Heart right ventricle (tissue), 16 donors: ENCODE measurements around the gene TMEM200A. TPM values are rescaled to one million over a fixed set of nuclear protein-coding genes. Genes with fewer than 3 reads are reported as not detected.

ENCODE experiments used
- ATAC-seq, 8 donors: fragments of 200-7000 bp; cut with Tn5 transposase; one replicate each; pipeline ENCODE4 v1.9.1; 2020; ENCODE audit warnings: mild to moderate bottlenecking in 8 of 8, moderate library complexity in 8 of 8, moderate number of reproducible peaks in 1 of 8
- DNase-seq, 2 donors: peaks; one replicate each; pipeline ENCODE4 v3.0.0-alpha.2; 2020
- H3K27ac ChIP-seq, 10 donors: fragments of 200-600 bp; sonication (generic) in 2 of 10; one replicate each; pipeline versions ENCODE4 v1.5.0 to v1.8.0; 2020 to 2022; ENCODE audit warnings: mild to moderate bottlenecking in 3 of 10
- H3K27me3 ChIP-seq, 7 donors: fragments of 200-600 bp; one replicate each; pipeline ENCODE4 v1.8.0; 2021 to 2022; ENCODE audit warnings: mild to moderate bottlenecking in 2 of 7
- H3K36me3 ChIP-seq, 9 donors: fragments of 200-600 bp; sonication (generic) in 1 of 9; one replicate each; pipeline versions ENCODE4 v1.5.0 to v1.8.0; 2020 to 2022; ENCODE audit warnings: mild to moderate bottlenecking in 2 of 9
- H3K4me1 ChIP-seq, 9 donors: fragments of 200-600 bp; sonication (generic) in 1 of 9; one replicate each; pipeline versions ENCODE4 v1.5.0 to v1.8.0; 2020 to 2022; ENCODE audit warnings: mild to moderate bottlenecking in 4 of 9
- H3K4me3 ChIP-seq, 10 donors: fragments of 200-600 bp; sonication (generic) in 2 of 10; one replicate each; pipeline versions ENCODE4 v1.5.0 to v1.8.0; 2020 to 2022; ENCODE audit warnings: mild to moderate bottlenecking in 7 of 10, moderate library complexity in 2 of 10
- H3K9me3 ChIP-seq, 11 donors: fragments of 200-600 bp in 10 of 11; sonication (generic) in 2 of 11; one replicate each; pipeline versions ENCODE4 v1.5.0 to v1.8.0; 2013 to 2022; ENCODE audit warnings: mild to moderate bottlenecking in 2 of 11, control low read depth in 1 of 11, moderate library complexity in 1 of 11
- CTCF ChIP-seq, 9 donors: fragments of 200-600 bp; sonication (generic) in 2 of 9; IDR thresholded peaks; one replicate each; pipeline versions ENCODE4 v1.5.0 to v1.8.0; 2021 to 2022; ENCODE audit warnings: antibody characterized with exemption in 9 of 9, mild to moderate bottlenecking in 5 of 9, moderate library complexity in 1 of 9
- WGBS, 2 donors: extraction: QIAGEN DNeasy Blood & Tissue Kit; methylation state at CpG; one replicate each; pipeline ENCODE4 v1.1.7; 2013; ENCODE audit warnings: inconsistent platforms in 1 of 2; 5-methylcytosine and 5-hydroxymethylcytosine counted together
- intact Hi-C, 10 donors: fragments of 100-400 bp; cut with DNase I; formaldehyde crosslinking; loops; one replicate each; pipeline versions ENCODE4 v1.11.1 to v1.14.2; 2022
- polyA plus RNA-seq, 2 donors: library from polyadenylated mRNA; stranded (reverse); fragments of 200-250 nt; gene quantifications; one replicate each; pipeline ENCODE4 v1.2.3, GENCODE V29; 2013
- total RNA-seq, 10 donors: library from RNA; stranded (reverse); fragmentation: NEBNext Ultra II Directional in 3 of 10; extraction: Animal tissue kit (Norgen Biotek cat#: 25700) in 3 of 10; gene quantifications; one replicate each; pipeline versions ENCODE4 v1.2.1 to v1.2.4, GENCODE V29; 2021 to 2023
- donor health status: Arrhythmogenic right ventricular cardiomyopathy.
- donor health status: ischemic (EF 13 %, LVEDD 7.1; RV severe dilation, severe dysfunction).
- donor health status: healthy with polysubstance abuse.
- donor health status: DM: no; HTN: yes; CAD: no.
- donor health status: DM: no; HTN: no; CAD: no.
- donor health status: ischemic (EF 25% LVEDD 6.9; RV normal size, moderate dysfunction).
- donor health status: ischemic (EF 25% LVEDD 5.7; RV mildly dilated, moderate dysfunction).
- donor health status: healthy.
- donor health status: DM: yes; HTN: yes; CAD: no.
- donor health status: Ischemic cardiomyopathy.
- donor health status: ischemic (EF 35%, LVEDD 5.7; RV mildly dilated, moderate dysfunction).
- donor health status: nonischemic (EF 11% LVEDD 7.7; RV severe dilation, severe dysfunction).
- donor health status: DM: yes; HTN: yes; CAD: no.
- donor health status: PGD.
- donor health status: ischemic (EF 29% LVEDD 5.4; RV normal size, mild dysfunction).
- donor health status: nonischemic (EF 23%, LVEDD 6.1; RV moderate dilation, normal function).

TMEM200A gene
- total and polyA plus RNA-seq, 12 donors: 0.07 to 0.39 (median 0.18) TPM; not detected in 4

DNA sequence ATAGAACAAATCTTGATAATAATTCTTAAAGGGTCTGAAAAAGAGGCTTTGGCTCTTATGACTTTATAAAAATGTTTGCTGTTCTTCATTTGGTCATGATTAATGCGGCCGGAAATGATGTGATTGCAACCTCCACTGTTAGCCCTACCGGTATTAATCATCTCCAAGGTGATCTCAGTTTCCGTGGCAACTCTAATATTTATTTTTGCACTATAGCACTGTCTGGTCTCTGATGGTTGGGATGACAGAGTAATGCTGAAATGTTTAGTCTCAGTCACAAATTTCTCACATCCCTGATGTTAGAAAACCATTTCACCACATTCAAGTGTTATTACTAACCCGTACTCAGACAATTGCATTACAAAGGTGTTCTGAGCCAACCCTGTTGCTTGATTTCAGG lies 87.4 kb downstream of the TMEM200A start:
- intact Hi-C loops: no loop called here
- Histone ChIP-seq H3K9me3 (no peaks in the 10 kb centered on the region), H3K36me3 (no peaks in the 10 kb centered on the region), H3K27me3 (peaks cover 0 to 4% (median 0%) of the 10 kb centered on the region in 7 donors), H3K27ac (no peak overlapping the region), H3K4me3 (no peak overlapping the region), H3K4me1 (no peaks in the 10 kb centered on the region)
- no peak for DNase-seq
- no peak for ATAC-seq
- TF ChIP-seq CTCF (IDR thresholded peaks at IDR 0.05): no peak
- 85 to 86% methylated on average over 5 of the region's 5 CpGs for WGBS, 2 donors

- H3K27me3 ChIP-seq: peaks cover 0 to 8% (median 0%) of the 10 kb centered on the region in 7 donors
- WGBS, 2 donors: 85 to 88% methylated on average over 4 of the region's 4 CpGs
- H3K36me3 ChIP-seq: no peaks in the 10 kb centered on the region
- H3K27ac ChIP-seq: no peak overlapping the region
- ATAC-seq (no peak), DNase-seq (no peak)
- no peak for TF ChIP-seq CTCF (IDR thresholded peaks at IDR 0.05)
- H3K4me1 ChIP-seq: no peaks in the 10 kb centered on the region
- H3K4me3 ChIP-seq: no peak overlapping the region
- H3K9me3 ChIP-seq: no peaks in the 10 kb centered on the region
- intact Hi-C loops: no loop called here
These were observed 91.8 kb downstream of the TMEM200A start for GRCh38 chr6:130457605-130458004.

GRCh38 chr6:130459316-130459715 lies 93.5 kb downstream of the TMEM200A start:
- DNase-seq (no peak), ATAC-seq (no peak)
- Histone ChIP-seq H3K4me1 (no peaks in the 10 kb centered on the region), H3K27ac (no peak overlapping the region), H3K9me3 (no peaks in the 10 kb centered on the region), H3K4me3 (no peak overlapping the region), H3K36me3 (no peaks in the 10 kb centered on the region), H3K27me3 (peaks cover 0 to 8% (median 0%) of the 10 kb centered on the region in 7 donors)
- WGBS, 2 donors: 78 to 86% methylated on average over 5 of the region's 5 CpGs
- TF ChIP-seq CTCF (IDR thresholded peaks at IDR 0.05): no peak
- intact Hi-C loops: no loop called here

DNA sequence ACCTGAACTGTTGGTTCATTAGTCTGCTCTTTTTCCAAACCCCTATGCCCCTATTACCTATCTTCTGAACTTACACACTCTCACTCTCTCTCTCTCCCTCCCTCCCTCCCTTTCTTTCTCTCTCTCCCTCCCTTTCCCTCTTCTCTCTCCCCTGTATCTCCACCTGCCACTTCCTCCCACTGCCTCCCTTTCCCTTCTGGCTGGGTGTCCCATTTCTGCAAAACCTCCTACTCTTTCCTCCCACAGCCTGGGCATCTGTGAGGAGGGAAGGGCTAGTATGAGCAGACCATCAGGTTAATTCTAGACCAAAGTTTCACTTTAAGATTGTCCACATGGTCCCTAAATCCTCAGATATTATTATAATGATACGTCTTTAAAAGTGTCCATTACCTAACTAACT lies 95.1 kb downstream of the TMEM200A start:
- Histone ChIP-seq H3K27me3 (peaks cover 0 to 4% (median 0%) of the 10 kb centered on the region in 7 donors), H3K9me3 (no peaks in the 10 kb centered on the region), H3K36me3 (no peaks in the 10 kb centered on the region), H3K4me3 (no peak overlapping the region), H3K4me1 (no peaks in the 10 kb centered on the region), H3K27ac (no peak overlapping the region)
- intact Hi-C loops: no loop called here
- 90 to 92% methylated on average over 1 of the region's 1 CpG for WGBS, 2 donors
- no peak for DNase-seq
- no peak for TF ChIP-seq CTCF (IDR thresholded peaks at IDR 0.05)
- ATAC-seq: no peak
